Stimulated activated CD8-positive, alpha-beta memory T cell treated with anti-CD3 and anti-CD28 coated beads, Interleukin-15, amount 100 ng/mL, for 1 hour (primary cell): ENCODE data around the gene AGAP5.
"Not testable (repeated sequence)": the region's sequence is repeated elsewhere in the genome, so short reads cannot be mapped to it uniquely, and the experiment has no call there.

Experiments used
- DNase-seq: peaks from one replicate; pipeline ENCODE4 v3.0.0-alpha.2; 2020; ENCODE audit warnings: low read depth

Gene AGAP5

DNA sequence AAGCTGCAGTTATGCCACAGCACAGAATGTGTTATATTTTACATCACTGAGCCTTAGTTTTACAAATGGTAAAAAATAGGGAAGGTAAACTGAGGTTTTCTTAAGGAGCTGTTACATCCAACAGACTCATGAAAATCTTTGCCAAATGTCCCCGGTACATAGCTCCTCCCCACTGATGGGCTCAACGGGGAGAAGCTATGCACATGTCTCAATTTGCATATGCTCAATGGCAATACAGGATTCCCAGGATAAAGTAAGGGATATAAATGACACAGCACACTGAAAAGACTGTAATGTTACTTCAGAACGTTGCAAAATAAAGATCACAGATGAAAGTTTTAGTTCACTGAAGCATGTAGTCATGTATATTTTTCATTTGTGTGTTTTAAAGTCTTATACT lies 16.6 kb upstream of the AGAP5 start:
- DNase-seq = not testable (repeated sequence)

DNA sequence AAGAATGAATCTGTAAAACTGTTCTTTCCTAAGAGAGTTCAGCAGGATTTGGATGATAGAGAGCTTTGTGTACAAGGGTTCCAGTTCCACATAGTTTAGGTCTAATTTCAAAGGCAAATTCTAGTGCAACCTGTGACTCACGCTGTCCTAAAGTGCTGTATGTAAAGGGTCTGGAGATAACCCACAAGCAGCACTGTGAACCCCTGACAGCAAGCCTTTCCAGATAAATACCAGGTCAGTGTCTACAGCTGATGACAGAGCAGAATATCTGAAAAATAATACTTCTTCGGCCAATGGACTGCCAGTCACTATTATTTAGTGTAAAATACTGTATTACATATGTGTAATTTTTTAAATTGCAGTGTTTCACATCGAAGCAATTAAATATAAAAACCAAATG lies 16.0 kb upstream of the AGAP5 start:
- DNase-seq = not testable (repeated sequence)

DNA sequence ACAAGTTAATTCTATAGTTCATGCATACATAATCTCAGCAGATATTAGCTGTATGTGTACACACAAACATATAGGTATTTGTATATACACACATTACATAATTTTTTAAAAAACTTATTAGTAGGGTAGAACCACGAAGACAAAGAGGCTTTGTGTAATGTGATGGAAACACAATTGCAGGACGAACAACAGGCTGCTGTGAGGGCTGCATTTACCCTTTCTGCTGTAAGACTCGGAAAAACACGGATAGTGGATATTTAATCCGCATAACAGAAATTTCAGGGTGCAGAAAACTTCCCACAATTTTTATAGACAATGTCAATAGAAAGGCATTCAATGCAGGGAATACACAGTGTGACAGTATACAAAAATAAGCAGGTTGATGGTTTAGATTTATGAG lies 13.8 kb upstream of the AGAP5 start:
- not testable (repeated sequence) for DNase-seq

DNA sequence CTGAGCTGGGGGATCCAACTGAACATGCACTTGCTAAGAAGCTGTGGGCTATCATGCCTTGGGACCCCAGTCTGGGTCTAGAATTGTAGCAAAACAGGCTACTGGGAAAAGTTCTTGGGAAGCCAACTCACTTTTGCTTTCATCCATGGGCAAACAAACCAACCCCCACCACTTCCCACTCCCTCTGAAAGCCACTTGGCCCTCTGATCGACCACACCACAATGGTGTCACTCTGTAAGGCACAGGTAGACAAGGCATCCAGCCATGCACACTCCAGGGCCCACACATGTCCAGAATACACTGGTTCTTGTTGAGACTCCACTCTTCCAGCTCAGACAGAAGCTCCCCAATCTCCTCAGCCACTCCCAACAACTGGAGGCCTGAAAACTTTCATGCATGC lies 10.2 kb upstream of the AGAP5 start:
- DNase-seq = not testable (repeated sequence)

DNA sequence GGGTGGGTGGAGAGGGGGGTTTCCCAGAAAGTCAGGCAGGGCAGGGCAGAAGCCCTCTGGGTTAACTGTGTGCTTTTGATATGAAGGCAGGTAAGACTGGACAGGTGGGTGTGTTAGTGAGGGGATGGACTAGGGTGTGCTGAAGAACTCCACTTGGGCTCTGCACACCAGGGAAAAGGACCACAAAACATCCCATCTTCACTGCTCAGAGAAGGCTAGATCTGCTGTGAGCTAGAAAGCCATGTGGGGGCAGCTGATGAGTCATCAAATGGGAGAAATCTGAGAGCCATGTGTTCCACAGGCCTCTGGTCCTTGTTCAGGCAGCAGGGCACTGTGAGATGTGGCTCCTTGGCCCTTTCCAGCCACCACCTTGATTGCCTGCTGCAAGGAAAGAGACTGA lies 9.7 kb upstream of the AGAP5 start:
- DNase-seq = not testable (repeated sequence)

DNA sequence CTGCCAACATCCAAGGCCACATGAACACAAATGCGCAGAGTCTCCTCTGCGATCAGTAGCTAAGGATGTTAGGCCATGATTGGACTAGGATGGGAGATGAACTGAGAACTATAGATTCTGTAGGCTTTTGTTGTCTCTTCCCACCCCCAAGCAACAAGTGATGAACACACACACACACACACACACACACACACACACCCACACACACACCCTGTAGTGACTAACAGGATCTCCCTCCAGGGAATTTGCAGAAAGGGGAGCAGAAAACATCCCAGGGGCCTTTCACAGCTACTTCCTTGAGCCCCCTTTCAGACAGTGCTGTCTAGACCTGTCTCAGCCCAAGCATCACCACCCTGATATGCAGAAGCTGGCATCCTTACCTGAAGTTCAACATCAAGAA lies 8.6 kb upstream of the AGAP5 start:
- DNase-seq = not testable (repeated sequence)

DNA sequence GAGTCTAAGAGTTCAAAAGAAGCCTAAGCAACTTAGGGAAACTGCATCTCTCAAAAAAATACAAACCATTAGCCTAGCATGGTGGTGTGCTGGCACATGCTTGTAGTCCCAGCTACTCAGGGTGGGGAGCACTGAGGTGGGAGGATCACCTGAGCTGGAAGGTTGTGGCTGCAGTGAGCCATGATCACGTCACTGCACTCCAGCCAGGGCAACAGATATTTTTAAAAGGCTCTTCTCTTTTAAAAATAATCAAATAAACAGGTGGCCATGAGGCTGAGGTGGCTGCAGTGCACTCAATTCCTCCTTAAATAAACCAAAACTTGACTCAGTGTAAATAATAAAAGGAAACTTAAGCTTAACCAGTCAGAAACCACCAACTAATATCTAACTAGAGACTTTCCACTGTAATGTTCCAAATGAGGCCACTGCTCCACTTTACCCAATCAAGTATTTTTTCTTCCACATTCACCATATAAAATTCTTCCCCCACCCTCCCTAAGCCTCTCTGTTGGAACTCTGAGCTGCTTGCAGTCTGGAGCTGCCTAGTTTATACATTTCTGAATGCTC lies 7.7 kb upstream of the AGAP5 start:
- not testable (repeated sequence) for DNase-seq

DNA sequence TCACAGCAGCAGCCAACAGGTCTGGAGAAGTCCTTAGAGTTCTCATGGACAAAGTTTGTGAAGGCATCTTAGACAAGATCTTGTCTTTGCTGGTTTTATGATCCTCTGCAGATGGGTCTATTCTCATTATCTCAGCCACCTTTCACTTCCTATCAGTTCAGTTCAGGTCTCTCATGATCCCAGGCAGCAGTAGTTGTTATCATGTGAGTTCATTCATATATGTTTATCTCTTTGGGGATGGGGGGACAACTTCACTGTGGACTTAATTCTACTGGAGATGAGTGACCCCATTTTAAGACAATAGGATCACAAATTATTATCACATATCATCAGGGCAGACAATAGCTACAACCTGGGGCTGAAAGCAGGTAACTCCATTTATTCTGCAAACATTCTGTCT lies 6.0 kb upstream of the AGAP5 start:
- not testable (repeated sequence) for DNase-seq

DNA sequence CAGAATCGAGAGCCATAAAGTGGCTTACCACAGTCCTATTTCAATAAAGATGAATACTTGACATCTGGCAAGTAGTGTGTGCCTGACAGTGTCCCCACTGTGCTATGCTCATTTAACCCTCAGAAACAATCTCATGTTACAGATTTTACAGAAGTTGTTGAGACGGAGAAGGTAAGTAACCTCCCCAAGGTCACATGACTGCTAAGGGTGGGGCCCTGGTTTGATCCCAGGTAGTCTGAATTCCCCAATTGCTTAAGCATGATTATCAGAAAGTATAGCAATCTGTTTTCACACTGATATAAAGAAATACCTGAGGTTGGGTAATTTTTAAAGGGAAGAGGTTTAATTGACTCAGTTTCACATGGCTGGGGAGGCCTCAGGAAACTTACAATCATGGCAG lies 910 bp upstream of the AGAP5 start:
- DNase-seq = not testable (repeated sequence)

DNA sequence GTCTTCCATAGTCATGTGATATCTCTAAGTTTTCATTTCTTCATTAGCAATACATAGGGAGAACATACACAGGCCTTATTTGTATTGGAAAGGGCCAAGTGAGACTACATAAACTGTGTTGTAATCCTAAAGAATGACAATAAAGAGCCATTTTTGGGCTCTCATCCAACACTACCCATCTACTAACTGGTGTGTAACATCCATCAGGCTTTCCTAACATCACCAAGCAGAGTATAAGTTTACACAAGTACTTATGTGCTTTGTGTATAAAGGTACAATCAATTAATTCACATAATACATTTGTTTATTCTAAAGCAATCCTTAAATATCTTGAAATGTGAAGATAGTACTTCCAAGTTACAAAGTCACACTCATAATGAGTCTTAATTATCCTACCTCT lies 2.6 kb downstream of the AGAP5 start:
- DNase-seq = not testable (repeated sequence)

DNA sequence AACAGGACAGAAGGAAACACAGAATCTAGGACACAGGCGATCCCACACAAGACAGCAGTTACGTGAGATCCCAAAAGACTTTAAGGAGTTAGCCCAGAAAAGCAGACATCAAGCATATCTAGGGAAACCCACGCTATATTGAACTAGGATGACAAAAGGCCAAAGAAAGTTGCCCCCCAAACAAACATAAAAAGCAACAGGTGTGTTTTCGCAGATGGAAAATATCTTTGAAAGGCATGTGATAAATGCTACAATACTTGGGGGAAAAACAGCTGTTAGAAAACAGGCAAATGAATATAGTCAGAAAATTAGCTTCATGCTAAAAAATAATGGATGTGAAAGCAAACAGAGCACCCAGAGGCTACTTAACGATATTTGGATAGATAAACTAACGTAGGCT lies 7.2 kb downstream of the AGAP5 start:
- DNase-seq = not testable (repeated sequence)

DNA sequence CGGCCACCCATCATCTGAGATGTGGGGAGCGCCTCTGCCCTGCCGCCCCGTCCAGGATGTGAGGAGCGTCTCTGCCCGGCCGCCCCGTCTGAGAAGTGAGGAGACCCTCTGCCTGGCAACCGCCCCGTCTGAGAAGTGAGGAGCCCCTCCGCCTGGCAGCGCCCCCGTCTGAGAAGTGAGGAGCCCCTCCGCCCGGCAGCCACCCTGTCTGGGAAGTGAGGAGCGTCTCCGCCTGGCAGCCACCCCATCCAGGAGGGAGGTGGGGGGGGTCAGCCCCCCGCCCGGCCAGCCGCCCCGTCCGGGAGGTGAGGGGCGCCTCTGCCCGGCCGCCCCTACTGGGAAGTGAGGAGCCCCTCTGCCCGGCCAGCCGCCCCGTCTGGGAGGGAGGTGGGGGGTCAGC lies 8.3 kb downstream of the AGAP5 start:
- DNase-seq = not testable (repeated sequence)

DNA sequence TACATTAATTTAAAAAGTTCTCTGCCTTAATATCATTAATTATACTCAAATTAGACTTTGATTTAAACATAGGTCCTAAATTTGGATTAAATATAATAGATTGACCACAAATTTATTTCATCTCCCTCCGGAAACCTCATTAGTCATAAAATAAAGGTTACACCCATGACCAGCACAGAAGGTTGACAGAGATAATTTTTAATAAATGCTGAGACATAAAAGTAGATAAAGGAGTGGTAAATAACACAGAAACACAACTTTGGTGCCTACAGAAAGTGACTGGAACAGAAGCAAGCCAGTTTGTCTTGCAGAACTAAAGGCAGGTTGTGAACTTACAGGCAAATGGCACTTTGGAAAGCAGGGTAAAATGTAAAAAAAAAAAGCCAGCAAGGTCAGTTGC lies 10.3 kb downstream of the AGAP5 start:
- DNase-seq = not testable (repeated sequence)

DNA sequence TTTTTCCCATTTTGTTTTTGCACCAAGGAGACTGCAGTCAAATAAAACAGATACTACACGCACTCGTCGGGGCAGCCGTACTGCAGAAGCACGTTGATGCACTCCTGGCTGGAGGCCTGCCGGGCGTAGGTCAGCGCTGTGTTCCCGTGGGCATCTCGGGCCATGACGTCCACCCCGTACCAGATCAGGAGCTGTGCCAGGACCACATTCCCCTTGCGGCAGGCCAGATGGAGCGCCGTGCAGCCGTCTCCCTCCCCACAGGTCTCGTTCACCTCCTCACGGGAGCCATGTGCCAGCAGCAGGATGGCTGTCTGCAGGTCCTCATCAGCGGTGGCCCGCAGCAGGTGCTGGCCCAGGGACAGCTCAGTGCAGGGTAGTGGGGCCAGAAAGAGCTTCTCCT lies 23.4 kb downstream of the AGAP5 start:
- DNase-seq = not testable (repeated sequence)

DNA sequence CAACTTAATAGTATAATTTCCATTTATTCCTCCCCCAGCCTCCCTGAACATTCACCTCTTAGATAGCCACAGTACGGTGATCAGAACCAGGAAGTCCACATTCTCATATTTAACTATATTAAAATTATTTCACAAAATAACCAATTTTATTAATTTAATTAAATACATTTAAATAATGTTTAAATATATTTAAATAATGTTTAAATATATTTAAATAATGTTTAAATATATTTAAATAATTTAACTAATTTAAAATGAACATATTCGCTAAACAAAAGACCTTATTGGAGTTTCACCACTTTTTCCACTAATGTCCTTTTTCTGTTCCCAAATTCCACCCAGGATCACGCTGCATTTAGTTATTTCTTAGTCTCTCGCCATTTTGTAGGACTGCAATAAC lies 29.5 kb downstream of the AGAP5 start:
- DNase-seq = not testable (repeated sequence)

DNA sequence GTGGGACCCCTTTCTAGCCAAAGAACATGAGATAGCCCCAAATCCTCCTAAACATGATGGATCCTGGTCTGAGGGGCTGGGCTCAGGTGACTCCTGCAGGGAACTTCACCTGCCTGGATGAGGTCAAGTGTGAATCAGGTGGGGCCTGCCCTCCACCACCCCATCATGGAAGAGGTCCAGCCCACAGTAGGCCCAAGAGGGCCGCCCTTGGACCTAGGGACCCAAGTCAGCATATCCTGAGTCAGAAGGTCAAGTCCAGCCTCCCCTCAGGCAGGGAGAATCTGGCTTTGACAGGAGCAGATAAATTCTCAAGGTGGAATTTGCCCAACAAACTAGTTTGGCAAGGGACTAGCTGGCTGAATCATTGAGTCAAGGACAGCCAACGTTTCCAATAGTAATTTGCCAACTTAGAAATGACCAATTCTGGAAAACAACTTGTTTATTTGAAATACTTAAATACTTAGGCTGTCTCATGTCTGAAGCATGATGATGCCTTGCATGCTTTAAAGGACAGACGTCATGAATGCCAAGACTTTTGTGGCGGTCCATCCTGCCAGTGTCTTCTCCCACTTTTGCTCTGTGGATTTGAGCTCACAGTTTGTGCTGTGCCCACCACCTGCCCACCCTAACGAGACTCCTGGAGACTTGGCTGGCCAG lies 31.6 kb downstream of the AGAP5 start:
- not testable (repeated sequence) for DNase-seq

DNA sequence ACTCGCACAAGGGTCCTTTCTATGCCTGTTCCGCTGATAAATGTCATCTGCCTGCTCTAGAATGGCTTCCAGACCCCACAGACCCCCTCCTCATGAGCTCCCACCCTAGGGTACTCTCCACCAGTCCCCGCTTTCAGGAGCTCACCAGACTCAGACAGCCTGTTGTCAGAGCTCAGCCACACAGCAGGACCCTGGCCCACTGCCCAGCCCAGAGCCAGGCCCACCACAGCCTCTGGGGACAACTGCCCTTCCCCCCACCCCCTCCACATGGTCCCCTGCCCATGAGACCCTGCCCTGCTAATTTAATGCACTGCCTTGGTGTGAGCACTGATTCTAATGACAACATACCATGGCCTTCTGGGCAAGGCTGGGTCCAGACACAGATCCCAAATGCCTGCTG lies 32.3 kb downstream of the AGAP5 start:
- not testable (repeated sequence) for DNase-seq

DNA sequence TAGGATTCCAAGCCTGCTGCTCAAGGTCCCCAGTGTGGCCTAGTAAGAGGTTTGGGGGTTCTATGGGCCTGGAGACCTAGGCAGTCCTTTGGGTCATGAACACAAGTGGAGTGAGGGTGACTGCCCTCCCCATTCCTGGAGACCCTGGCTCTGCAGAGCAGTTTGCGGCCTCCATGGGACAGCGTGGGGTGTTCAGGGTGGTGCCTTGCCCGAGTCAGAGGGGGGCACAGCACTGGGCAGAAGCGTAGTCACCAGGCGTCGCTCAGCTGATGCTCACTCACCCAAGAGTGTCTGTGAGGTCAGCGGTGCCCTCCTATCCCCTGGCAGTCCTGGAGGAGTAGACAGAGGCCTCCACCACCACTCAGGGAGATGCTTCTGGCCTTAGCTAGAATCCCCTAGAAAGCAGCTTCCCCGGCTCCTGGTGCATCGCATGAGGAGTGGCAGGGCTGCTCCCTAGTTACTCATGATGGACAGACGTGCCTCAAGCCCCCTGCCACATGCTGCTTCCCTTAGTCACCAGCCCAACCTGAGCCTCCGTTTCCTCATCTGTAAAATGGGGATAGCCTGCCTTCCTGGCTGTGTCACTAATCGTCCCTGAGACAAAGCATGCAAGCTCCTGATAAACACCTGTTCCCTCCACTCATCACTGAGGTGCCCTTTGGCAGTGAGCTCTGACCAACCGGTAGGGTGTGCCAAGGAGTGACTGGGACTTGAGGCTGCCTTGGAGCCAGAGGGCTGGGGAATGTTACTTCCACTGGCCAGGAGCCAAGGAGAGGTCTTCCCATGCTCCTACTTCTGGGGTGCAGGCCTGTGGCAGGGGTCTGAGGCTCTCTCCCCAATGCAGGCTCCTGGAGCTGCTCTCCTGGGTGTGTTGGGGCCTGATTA lies 33.5 kb downstream of the AGAP5 start:
- not testable (repeated sequence) for DNase-seq

DNA sequence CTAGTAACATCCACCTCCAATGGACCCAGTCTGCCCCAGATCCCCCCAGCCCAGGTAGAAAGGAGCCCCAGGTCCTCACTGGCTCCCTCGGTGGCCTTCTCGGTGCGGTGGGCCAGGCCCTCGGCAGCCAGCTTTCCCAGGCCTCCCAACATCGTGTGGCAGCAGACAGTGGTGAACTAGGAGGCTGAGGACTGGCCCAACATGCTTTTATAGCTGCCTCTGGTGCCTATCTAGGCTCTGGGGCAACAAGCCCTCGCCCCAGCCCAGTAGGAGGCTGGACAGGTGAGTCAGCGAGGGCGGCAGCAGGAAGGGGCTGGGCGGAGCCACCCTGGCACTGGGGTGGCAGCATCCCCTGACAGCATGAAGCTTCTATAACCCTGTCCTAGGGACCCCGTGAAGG lies 34.3 kb downstream of the AGAP5 start:
- DNase-seq = not testable (repeated sequence)

DNA sequence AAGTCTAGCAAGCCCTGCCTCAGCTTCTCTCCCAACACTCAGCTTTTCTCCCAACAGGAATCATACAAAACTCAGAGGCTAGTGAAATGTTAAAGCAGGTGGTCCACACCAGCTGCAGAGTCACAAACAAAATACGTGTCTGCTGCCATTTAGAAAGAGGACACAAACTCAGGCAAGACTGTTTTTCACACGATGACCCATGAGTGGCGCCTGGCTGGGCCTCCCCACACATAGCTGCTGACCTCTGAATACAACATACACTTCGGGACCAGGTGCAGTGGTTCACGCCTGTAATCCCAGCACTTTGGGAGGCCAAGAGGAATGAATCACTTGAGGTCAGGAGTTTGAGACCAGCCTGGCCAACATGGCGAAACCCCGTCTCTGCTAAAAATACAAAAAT lies 35.2 kb downstream of the AGAP5 start:
- not testable (repeated sequence) for DNase-seq

DNA sequence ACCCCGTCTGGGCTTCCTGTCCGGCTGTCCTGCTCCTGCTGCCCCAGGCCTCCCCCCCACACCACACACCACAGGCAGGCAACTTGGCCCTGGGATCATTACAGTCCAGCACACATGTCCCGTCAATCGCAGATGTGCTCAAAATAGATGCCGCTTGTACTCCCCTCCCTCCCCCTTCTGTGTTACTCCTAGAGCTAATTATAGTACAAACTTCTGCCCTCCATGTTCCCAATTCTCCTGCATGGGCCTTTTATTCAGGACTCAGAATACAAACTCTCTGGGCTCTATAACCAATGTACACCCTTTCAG lies 42.0 kb downstream of the AGAP5 start, which contains the start of gene SYNPO2L:
SYNPO2L (minus strand) TSS at position 40 of the 309 bp plus-strand sequence. CDS start 107 bp downstream, outside the sequence.
- DNase-seq = no peak

DNA sequence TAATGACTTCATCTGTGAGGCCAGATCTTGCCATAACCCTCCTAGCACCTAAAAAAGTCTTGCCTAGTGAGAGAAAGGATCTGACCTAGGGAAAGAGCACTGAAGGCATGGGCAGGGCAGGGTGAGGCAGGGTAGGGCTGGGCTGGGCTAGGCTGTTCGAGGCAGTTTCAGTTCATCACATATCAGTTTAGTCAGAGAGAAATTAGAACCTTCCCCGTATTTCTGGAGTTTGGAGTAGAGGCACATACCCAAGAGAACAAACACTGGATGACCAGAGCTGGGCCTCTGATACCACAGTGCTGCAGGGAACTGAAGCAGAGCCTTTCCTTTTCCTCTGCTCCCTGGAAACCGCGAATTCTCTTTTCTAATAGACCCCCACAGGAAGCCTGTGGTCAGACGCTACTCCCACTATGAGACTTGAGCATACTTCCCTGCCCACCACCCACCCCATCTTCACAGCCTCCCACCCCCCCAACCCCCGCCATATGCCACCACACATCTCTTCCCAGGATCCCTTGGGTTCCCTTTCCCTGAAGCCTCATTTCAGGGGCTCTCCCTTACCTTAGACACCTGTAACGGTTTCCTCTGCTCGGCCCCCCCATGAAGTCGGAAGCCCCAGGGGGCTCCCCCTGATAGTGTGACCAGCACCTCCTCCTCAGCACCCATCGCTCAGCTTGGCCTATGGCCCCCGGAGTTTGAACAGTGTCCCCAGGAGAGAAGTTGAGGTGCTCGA lies 42.5 kb downstream of the AGAP5 start:
- DNase-seq = no peak
